Astrocyte (in vitro differentiated cells and primary cell): Measurements from ENCODE around the gene CRELD1. TPM values are rescaled to one million over a fixed set of nuclear protein-coding genes. Genes with fewer than 3 reads are reported as not detected.
A peak's percentile ranks its signal among the peaks of the same experiment; 100 is the strongest.

Experiments used
- DNase-seq: peaks from one replicate; pipeline ENCODE4 v3.0.0-alpha.2; 2010; ENCODE audit warnings: low read depth
- FAIRE-seq: peaks from 2 replicates; lab custom pipeline; 2011; peaks lifted over from hg19 to GRCh38; lab: Jason Lieb, UNC
- H2AFZ ChIP-seq: 2 replicates; pipeline ENCODE4 v1.6.0; 2012; ENCODE audit warnings: low read depth, low read length, inconsistent platforms
- H3K27ac ChIP-seq: 2 replicates; pipeline ENCODE4 v1.5.1; 2011; ENCODE audit warnings: low read depth, low read length, inconsistent platforms
- H3K27me3 ChIP-seq: 2 replicates; pipeline ENCODE4 v1.6.0; 2011; ENCODE audit warnings: low read length, inconsistent platforms; ENCODE audit not compliant: insufficient read depth
- H3K36me3 ChIP-seq: 2 replicates; pipeline ENCODE4 v1.5.1; 2011; ENCODE audit warnings: low read length, inconsistent platforms; ENCODE audit not compliant: insufficient read depth
- H3K4me1 ChIP-seq: 2 replicates; pipeline ENCODE4 v1.5.1; 2011; ENCODE audit warnings: low read length, inconsistent platforms; ENCODE audit not compliant: insufficient read depth
- H3K4me2 ChIP-seq: 2 replicates; pipeline ENCODE4 v1.6.0; 2012; ENCODE audit warnings: low read length, inconsistent platforms
- H3K4me3 ChIP-seq: 2 replicates; pipeline ENCODE4 v1.5.1; 2011; ENCODE audit warnings: low read depth, mild to moderate bottlenecking, low read length, inconsistent platforms; ENCODE audit not compliant: insufficient read depth
- H3K79me2 ChIP-seq: 2 replicates; pipeline ENCODE4 v1.6.0; 2012; ENCODE audit warnings: mild to moderate bottlenecking, low read length, inconsistent platforms; ENCODE audit not compliant: insufficient read depth
- H3K9ac ChIP-seq: 2 replicates; pipeline ENCODE4 v1.6.0; 2012; ENCODE audit warnings: mild to moderate bottlenecking, low read length, inconsistent platforms
- H3K9me3 ChIP-seq: 2 replicates; pipeline ENCODE4 v1.5.1; 2012; ENCODE audit warnings: low read depth, mild to moderate bottlenecking, low read length, inconsistent platforms; ENCODE audit not compliant: insufficient read depth
- H4K20me1 ChIP-seq: 2 replicates; pipeline ENCODE4 v1.6.0; 2012; ENCODE audit warnings: low read length, inconsistent platforms; ENCODE audit not compliant: insufficient read depth
- H3K27ac Mint-ChIP-seq: one replicate; pipeline ENCODE4 v1.8.0; 2021; ENCODE audit warnings: mild to moderate bottlenecking, mixed read lengths; ENCODE audit not compliant: unreplicated experiment
- H3K27me3 Mint-ChIP-seq: one replicate; pipeline ENCODE4 v1.8.0; 2021; ENCODE audit warnings: low read depth, mixed read lengths; ENCODE audit not compliant: unreplicated experiment
- H3K36me3 Mint-ChIP-seq: one replicate; pipeline ENCODE4 v1.8.0; 2021; ENCODE audit warnings: low read depth, mixed read lengths; ENCODE audit not compliant: unreplicated experiment
- H3K4me1 Mint-ChIP-seq: one replicate; pipeline ENCODE4 v1.8.0; 2021; ENCODE audit warnings: low read depth, mixed read lengths; ENCODE audit not compliant: unreplicated experiment
- H3K4me3 Mint-ChIP-seq: one replicate; pipeline ENCODE4 v1.8.0; 2021; ENCODE audit warnings: mild to moderate bottlenecking, moderate library complexity, mixed read lengths; ENCODE audit not compliant: unreplicated experiment
- H3K9me3 Mint-ChIP-seq: one replicate; pipeline ENCODE4 v1.8.0; 2021; ENCODE audit warnings: mild to moderate bottlenecking, mixed read lengths; ENCODE audit not compliant: unreplicated experiment
- EZH2 ChIP-seq: IDR thresholded peaks from 2 replicates; pipeline ENCODE4 v1.6.1; 2012; ENCODE audit warnings: mild to moderate bottlenecking, low read length, inconsistent platforms; ENCODE audit not compliant: insufficient read depth
- total RNA-seq: library from RNA; stranded (reverse); gene quantifications from 2 replicates; pipeline ENCODE4 v1.2.1, GENCODE V29; 2021
- TF ChIP-seq, protein P1 (sequence below): IDR thresholded peaks from 2 replicates; pipeline ENCODE4 v1.5.1; 2011; ENCODE audit warnings: low read depth, mild to moderate bottlenecking, inconsistent platforms, low read length, moderate library complexity; ENCODE audit not compliant: insufficient read depth

CRELD1 gene
- total RNA-seq, 1 donor from 2014 or later: 18.8 TPM

DNA sequence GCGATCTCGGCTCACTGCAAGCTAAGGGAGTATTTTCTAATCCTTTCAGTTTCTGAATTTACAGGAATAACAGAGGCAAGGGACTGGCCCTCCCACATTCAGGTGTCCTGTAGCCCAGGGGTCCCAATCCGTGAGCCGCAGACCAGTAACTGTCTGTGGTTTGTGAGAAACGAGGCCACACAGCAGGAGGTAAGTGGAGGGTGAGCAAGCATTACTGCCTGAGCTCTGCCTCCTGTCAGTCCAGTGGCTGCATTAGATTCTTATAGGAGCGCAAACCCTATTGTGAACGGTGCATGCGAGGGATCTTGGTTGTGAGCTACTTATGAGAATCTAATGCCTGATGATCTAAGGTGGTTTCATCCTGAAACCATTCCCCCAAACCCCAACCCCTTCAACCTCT lies 21.8 kb upstream of the CRELD1 start:
- Mint-ChIP-seq H3K27ac (no peak overlapping the region), H3K36me3 (peaks cover 10% of the 10 kb centered on the region), H3K4me3 (no peak overlapping the region), H3K27me3 (no peaks in the 10 kb centered on the region), H3K4me1 (peaks cover 7% of the 10 kb centered on the region), H3K9me3 (peaks cover 9% of the 10 kb centered on the region)
- H3K4me1 ChIP-seq: peaks cover 19% of the 10 kb centered on the region
- no peaks in the 10 kb centered on the region for H4K20me1 ChIP-seq
- H3K9me3 ChIP-seq: no peaks in the 10 kb centered on the region
- H3K4me3 ChIP-seq: no peak overlapping the region
- DNase-seq (no peak), FAIRE-seq (no peak)
- H2AFZ ChIP-seq: no peak overlapping the region
- no peak overlapping the region for H3K27ac ChIP-seq
- H3K36me3 ChIP-seq: no peaks in the 10 kb centered on the region
- H3K4me2 ChIP-seq: no peak overlapping the region
- H3K9ac ChIP-seq: no peak overlapping the region
- H3K27me3 ChIP-seq: no peaks in the 10 kb centered on the region
- TF ChIP-seq, protein P1, sequence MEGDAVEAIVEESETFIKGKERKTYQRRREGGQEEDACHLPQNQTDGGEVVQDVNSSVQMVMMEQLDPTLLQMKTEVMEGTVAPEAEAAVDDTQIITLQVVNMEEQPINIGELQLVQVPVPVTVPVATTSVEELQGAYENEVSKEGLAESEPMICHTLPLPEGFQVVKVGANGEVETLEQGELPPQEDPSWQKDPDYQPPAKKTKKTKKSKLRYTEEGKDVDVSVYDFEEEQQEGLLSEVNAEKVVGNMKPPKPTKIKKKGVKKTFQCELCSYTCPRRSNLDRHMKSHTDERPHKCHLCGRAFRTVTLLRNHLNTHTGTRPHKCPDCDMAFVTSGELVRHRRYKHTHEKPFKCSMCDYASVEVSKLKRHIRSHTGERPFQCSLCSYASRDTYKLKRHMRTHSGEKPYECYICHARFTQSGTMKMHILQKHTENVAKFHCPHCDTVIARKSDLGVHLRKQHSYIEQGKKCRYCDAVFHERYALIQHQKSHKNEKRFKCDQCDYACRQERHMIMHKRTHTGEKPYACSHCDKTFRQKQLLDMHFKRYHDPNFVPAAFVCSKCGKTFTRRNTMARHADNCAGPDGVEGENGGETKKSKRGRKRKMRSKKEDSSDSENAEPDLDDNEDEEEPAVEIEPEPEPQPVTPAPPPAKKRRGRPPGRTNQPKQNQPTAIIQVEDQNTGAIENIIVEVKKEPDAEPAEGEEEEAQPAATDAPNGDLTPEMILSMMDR: no peak
- TF ChIP-seq EZH2: no peak
- H3K79me2 ChIP-seq: no peaks in the 10 kb centered on the region

DNA sequence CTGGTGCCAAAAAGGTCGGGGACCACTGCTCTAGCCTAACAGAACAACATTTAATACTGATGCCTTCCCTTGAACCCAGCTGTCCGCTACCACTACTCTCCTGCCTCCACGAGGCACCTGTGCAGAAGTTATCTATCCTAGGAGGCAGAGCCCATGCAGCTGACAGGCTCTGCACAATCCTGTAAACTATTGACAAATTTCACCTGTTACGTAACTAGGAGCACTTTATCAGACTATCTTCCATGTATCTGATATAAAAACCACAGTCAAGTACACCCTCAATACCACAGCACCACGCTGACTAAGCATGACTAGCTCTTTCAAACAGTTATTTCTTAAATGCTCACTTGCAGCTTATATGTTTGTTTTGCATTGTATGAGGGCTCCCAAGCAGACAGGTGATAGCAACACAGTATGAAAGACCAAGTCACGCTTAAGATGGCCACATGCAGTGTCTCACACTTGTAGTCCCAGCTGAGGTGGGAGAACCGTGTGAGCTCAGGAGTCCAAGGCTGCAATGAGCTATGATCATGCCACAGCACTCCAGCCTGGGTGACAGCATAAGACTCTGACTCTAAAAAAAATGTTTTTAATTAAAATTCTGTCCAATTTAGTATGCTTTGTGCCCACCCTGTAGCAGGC lies 21.2 kb upstream of the CRELD1 start:
- Mint-ChIP-seq H3K9me3 (peaks cover 9% of the 10 kb centered on the region), H3K36me3 (peaks cover 10% of the 10 kb centered on the region), H3K27me3 (no peaks in the 10 kb centered on the region), H3K4me1 (peaks cover 7% of the 10 kb centered on the region), H3K4me3 (no peak overlapping the region), H3K27ac (no peak overlapping the region)
- no peak overlapping the region for H2AFZ ChIP-seq
- peaks cover 24% of the 10 kb centered on the region for H3K4me1 ChIP-seq
- no peaks in the 10 kb centered on the region for H3K36me3 ChIP-seq
- no peak overlapping the region for H3K27ac ChIP-seq
- no peaks in the 10 kb centered on the region for H3K9me3 ChIP-seq
- no peak overlapping the region for H3K9ac ChIP-seq
- DNase-seq (peak; percentile 84), FAIRE-seq (no peak)
- H3K4me2 ChIP-seq: no peak overlapping the region
- TF ChIP-seq, protein P1: no peak
- TF ChIP-seq EZH2: no peak
- no peak overlapping the region for H3K4me3 ChIP-seq
- no peaks in the 10 kb centered on the region for H3K79me2 ChIP-seq
- H4K20me1 ChIP-seq: no peaks in the 10 kb centered on the region
- H3K27me3 ChIP-seq: no peaks in the 10 kb centered on the region

DNA sequence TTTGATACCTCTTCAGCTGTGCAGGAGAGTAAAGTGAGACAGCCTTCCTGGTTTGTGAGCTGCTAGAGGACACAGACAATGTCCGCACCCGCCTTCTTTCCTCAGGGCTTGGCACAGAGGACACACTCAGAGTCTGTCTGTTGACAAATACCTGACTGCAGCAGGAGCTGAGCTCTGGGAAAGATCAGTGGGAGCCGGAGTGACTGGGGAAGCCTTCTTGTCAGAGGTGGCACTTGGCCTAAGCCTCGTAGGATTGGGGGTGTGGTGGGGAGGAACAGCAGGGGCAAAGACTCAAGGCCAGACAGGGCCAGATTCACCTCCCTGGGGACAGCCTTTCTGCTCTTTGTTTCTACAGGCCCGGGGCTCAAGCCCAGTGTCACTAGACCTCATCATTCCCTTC lies 20.0 kb upstream of the CRELD1 start:
- Histone ChIP-seq H3K36me3 (no peaks in the 10 kb centered on the region), H3K27me3 (no peaks in the 10 kb centered on the region), H3K4me2 (no peak overlapping the region), H3K9ac (no peak overlapping the region), H3K79me2 (no peaks in the 10 kb centered on the region), H3K9me3 (no peaks in the 10 kb centered on the region), H3K4me1 (peaks cover 29% of the 10 kb centered on the region), H2AFZ (no peak overlapping the region), H4K20me1 (no peaks in the 10 kb centered on the region), H3K4me3 (no peak overlapping the region), H3K27ac (no peak overlapping the region)
- peaks cover 10% of the 10 kb centered on the region for H3K36me3 Mint-ChIP-seq
- peaks cover 9% of the 10 kb centered on the region for H3K9me3 Mint-ChIP-seq
- no peak for TF ChIP-seq EZH2
- TF ChIP-seq, protein P1: no peak
- peaks cover 9% of the 10 kb centered on the region for H3K4me1 Mint-ChIP-seq
- H3K27ac Mint-ChIP-seq: no peak overlapping the region
- no peak for FAIRE-seq
- H3K27me3 Mint-ChIP-seq: no peaks in the 10 kb centered on the region
- no peak overlapping the region for H3K4me3 Mint-ChIP-seq
- DNase-seq: no peak
